Effector CD4-positive, alpha-beta T cell (primary cell): ENCODE results near the gene ACSF2.
"Not testable (repeated sequence)": the region's sequence is repeated elsewhere in the genome, so short reads cannot be mapped to it uniquely, and the experiment has no call there.

ENCODE experiments used
- DNase-seq: peaks from one replicate; pipeline ENCODE4 v3.0.0-alpha.2; 2020

Gene ACSF2

DNA sequence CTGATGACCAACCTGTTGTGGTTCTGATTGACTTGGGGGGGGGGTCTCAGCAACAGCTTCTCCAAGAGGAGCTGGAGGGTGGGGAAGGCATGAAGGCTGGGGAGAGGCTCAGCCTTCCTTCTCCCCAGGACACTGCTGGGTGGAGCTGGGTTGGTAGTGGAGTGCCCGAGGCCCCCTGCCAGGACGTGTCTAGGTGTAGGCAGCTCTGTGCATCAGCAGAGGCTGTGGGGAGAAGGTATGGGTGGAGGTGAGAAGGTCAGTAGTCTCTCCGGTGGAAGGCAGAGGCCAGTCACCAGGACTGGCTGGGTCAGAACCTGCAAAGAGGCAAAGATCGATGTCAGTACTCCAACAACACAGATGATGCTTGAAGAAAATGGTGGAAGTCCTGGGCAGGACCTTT is 38.7 kb downstream of the ACSF2 start:
- no peak for DNase-seq

GRCh38 chr17:50465171-50465570 is 39.2 kb downstream of the ACSF2 start:
- no peak for DNase-seq

DNA sequence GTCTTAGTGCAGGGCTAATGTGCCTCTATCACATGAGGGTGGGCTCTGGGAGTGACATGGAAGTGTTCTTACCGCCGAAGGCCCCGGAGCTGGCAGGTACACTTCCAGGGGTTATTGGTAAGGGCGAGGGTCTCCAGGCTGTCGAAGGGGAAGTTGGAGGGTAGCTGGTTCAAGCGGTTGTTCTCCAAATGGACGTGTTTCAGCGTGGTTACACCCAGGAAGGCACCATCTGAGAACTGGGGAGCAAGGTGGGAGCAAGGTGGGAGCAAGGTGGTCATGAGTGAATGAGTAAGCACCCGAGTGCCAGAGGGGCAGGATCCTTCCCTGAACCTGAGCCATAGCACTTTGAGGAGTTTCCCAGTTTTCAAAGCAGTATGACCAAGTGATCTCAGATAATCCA is 39.6 kb downstream of the ACSF2 start:
- no peak for DNase-seq

DNA sequence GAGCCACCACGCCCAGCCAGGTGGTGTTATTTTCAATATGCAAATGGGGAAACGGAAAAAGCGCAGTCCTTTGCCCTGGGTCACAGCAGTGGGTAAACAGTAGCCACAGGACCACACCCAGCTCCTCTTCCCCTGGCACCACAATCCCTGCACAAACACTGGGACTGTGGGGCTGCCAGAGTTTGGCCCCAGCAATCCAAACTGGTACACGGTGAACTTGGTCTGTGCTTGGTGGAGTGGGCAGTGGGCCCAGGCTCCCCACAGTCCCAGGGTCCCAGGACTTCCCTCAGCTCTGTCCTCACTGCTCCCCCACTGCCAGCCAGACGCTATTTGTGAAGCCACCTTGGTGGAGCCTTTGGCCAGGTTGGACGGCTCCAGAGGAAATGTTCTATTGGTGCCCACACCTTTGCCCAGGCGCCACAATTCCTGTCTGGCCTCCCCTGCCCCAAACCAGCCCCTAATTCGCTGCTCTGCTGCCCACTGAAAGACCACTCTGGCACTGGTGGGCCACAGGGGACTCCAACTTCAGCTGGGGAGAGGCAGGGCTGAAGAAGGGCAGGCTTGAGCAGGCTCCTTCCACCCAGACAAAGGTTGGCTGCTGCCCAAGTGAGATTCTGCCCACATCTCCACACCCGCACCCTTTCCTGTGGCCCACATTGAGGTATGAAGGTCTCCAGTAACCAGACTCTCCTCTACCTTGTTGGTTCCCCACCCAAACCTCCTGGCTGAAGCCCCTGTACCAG is 40.5 kb downstream of the ACSF2 start:
- DNase-seq = no peak

GRCh38 chr17:50467114-50467854 is 41.3 kb downstream of the ACSF2 start:
- no peak for DNase-seq

DNA sequence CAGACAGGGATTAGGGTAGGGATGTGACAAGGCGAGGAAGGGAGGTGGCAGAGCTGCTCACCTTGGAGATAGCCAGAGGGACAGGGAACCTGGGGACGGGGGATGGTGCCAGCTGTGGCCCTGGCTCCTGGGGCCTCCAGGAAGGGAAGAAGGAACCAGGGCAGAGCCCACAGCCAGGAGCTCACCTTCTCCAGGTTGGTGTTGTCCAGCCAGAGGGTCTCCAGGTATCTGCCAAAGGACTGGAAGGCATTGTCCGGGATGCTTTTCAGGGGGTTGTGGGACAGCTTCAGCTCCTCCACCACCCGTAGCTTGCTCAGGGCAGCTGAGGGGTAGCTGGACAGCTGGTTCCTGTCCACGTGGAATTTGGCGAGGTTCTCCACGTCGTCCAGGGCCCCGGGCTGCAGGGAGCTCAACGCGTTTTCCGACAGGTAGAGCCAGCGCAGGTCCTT is 41.9 kb downstream of the ACSF2 start:
- DNase-seq = no peak

DNA sequence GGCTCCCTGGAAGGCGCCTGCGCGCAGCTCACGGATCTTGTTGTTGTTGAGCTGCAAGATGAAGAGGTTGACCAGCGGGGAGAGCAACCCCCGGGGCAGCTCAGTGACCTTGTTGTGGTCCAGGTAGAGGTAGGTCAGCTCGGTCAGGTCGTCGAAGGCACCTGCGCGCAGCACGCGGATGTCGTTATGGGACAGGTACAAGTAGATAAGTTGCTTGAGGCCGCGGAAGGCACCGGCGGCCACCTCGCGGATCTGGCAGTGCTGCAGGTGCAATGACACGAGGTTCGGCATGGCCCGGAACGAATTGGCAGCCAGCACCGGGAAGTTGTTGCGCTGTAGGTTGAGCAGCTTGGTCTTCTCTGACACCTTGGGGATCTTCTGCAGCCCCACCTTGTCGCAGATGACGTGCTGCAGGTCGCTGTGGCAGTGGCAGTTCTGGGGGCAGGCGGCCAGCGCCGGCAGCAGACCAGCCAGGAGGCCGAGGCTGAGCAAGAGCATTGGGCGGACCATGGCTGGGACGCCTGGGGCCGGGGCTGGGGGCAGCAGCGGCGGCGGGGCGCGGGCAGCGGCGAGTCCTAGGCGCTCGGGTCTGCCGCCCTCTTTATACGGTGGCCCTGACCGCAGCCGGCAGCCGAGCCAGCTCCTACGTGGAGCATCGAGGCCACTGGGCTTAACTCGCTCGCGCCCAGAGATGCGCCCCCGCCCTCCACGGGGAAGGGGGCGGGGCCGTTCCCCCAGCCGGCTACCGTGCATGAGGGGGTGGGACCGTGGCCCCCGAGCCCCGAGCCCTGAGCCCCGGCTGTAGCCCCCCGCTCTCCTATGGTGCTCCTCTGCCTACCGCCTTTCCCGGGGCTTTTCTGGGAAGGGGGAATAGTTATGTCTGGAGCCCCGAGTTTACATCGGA is 42.5 kb downstream of the ACSF2 start, which contains the start of gene CHAD:
TSS of gene CHAD (minus strand) at position 577 of the 904 bp plus-strand sequence. CDS start at position 510, 67 bp downstream.
- DNase-seq = no peak

- no peak for DNase-seq
Observed at GRCh38 chr17:50469208-50469605, 43.2 kb downstream of the ACSF2 start.

DNA sequence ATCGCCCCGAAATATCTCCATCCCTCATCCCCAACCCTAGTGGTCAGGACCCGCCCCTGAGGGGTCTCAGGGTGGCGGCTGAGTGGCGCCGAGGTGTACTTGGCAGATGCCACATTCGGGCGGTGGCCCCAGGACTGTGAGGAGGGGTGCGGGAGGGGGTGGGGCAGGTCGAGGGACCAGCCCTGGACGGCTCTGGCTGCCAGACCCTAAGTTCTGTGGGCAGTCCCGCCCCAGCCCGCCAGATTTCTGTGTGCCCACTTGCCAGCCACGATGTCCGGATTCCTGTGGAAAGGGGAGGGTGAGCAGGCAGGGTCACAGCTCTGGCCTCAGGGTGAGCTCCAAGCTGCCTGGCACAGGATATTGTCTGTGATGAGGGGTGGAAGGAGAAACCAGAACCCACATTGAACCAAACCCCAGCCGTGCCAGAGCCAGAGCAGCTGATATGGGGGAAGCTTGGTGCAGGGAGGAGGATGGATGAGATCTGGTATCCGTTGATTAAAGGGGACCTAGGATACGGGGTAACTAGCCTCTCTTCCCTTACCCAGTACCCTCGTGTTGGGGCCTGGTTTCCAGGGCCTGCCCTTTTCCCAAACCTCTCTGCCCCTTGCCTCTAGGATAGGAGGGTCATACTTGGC is 43.8 kb downstream of the ACSF2 start:
- no peak for DNase-seq

GRCh38 chr17:50470426-50470825 is 44.4 kb downstream of the ACSF2 start:
- DNase-seq = no peak

DNA sequence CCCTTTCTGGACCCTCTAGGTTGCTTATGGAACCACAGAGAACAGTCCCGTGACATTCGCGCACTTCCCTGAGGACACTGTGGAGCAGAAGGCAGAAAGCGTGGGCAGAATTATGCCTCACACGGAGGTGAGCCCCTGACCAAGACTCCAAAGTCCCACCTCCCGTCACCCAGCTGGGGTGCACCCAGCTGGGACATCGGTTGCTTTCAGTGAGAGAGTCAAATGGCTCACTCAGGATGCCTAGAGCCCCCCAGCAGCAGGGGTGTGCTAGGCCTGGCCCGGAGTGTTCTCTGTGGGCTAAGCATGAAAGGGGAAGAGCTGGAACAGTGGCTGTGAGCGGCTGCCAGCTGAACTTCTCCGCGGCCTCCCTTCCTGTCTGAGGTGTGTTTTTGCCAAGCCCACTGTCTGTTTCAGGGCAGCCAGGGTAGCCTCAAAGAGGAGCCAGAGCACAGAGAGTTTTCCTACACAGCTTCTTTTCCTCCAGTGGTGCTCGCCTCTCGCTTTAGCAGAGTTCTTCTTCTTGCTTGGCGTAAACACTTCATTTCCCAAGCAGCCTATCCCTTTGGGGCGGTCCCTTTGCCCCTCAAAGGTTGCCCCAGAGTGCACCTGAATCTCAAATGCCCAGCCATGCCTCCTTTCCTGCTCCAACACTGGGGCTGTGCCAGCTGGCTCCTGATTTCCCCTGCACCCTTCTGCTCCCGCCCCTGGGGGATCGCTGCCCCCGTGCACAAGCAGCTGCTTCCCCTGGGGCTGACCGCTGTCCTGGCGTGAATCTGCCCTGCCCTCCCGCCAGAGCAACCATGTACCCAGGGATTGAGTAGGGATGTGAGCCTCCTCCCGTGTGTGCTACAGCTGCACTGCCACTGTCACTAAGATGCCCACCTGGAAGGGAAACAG is 45.2 kb downstream of the ACSF2 start:
- no peak for DNase-seq

DNA sequence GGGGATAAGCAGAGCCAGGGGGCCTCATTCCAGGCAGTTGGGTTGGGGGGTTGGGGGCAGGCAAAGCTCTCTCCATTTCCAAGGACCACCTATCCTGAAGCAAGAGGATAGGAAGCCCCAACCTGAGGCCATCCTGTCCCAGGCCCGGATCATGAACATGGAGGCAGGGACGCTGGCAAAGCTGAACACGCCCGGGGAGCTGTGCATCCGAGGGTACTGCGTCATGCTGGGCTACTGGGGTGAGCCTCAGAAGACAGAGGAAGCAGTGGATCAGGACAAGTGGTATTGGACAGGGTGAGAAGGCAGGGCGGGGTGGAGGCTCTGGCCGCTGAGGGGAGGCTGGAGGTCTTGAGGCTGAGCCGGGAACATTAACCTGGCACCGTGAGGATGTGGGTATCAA is 46.3 kb downstream of the ACSF2 start:
- DNase-seq = no peak

DNA sequence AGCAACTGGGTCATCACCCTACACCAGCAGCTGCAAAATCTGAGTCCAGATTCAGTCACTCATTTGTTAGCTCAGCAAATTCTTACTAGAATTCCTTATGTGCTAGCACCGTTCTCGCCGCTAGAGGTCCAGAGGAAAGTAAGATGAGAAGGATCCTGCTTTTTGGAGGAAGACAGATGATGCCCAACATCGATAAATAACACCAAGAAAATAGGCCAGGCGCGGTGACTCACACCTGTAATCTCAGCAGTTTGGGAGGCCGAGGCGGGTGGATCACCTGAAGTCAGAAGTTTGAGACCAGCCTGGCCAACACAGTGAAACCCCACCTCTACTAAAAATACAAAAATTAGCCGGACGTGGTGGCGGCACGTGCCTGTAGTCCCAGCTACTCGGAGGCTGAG is 46.7 kb downstream of the ACSF2 start:
- DNase-seq = not testable (repeated sequence)

GRCh38 chr17:50473901-50474300 is 47.9 kb downstream of the ACSF2 start:
- DNase-seq = no peak

DNA sequence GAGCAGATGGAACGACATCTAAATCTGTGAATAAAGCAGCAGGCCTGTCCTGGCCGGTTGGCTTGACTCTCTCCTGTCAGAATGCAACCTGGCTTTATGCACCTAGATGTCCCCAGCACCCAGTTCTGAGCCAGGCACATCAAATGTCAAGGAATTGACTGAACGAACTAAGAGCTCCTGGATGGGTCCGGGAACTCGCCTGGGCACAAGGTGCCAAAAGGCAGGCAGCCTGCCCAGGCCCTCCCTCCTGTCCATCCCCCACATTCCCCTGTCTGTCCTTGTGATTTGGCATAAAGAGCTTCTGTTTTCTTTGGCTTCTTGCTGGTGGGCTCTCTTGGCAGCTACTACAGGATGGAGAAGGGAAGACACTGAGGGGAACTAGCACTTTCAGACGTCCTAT is 48.5 kb downstream of the ACSF2 start:
- DNase-seq = no peak

DNA sequence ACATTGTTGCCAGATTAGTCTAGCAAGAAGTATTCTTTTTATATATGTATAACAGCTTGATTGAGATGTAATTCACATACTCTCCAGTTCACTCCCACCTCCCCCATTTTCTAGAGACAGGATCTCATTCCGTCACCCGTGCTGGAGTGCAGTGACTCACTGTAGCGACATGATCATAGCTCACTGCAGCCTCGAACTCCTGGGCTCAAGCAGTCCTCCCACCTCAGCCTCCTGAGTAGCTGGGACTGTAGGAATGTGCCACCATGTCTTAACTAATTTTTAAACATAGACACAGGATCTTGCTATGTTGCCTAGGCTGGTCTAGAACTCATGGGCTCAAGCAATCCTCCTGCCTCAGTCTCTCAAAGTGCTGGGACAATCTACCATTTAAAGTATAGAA is 49.3 kb downstream of the ACSF2 start:
- no peak for DNase-seq

DNA sequence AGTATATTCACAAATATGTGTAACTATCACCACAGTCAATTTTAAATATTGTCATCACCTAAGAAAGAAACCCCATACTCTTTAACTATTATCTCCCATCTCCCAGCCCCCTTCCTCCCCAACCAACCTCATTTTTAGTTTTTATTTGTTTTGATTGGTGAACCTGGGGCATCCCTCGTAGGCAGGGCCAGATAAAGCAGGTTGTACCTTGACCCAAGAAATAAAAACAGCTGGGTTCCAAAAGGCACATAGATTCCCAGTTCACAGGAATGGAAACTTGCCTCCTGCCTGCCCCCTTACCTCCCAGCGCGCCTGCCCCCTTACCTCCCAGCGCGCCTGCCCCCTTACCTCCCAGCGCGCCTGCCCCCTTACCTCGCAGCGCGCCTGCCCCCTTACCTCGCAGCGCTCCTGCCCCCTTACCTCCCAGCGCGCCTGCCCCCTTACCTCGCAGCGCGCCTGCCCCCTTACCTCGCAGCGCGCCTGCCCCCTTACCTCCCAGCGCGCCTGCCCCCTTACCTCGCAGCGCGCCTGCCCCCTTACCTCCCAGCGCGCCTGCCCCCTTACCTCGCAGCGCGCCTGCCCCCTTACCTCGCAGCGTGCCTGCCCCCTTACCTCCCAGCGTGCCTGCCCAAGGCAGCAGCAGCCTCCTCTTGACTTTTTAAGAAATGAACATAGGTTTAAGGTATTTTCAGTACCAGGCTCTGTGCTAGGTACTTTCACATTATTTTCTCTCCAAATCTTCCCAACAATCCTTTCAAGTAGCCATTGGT is 49.9 kb downstream of the ACSF2 start:
- DNase-seq = not testable (repeated sequence)

DNA sequence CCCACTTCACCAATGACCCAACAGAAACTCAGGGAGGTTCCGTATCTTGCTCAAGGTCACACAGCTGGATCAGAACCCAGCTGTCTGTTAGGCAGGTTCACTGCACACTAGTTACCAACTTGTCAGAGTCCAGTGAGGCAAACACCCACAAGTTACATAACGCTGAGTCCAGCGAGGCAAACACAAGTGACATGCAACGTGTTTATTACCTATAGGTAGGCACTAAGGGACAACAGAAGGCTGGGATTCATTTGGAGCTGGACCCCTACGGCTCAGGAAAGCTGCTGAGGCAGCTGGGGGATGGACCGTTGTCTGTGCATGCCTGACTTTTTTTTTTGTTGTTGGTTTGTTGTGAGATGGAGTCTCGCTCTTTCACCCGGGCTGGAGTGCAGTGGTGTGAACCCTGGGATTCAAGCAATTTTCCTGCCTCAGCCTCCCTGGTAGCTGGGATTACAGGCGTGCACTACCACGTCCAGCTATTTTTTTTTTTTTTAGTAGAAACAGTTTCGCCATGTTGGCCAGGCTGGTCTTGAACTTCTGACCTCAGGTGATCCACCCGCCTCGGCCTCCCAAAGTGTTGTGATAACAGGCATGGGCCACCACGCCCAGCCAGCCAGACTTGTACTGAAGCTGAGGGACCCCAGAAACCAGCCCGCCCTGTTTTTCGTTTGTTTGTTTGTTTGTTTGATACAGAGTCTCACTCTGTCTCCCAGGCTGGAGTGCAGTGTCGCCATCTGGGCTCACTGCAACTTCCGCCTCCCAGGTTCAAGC is 50.7 kb downstream of the ACSF2 start:
- DNase-seq = no peak

DNA sequence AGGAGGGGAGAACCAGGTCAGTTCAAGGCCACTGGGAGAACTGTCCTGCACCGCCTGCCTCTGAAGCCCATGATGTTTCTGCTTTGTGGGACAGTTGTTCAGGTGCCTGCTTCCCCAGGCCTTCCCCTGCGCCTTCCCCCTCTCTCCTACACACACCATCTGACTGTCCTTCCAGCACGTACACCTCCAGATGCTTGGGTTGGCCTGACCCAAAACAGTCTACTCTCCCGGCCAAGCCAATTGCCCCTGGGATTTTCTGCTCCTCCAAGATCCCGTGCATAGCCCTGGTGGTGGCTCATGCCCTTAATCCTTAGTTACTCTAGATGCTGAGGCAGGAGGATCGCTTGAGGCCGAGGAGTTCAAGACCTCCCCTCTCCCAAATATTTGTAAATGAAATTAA is 52.0 kb downstream of the ACSF2 start:
- DNase-seq = no peak
